DMS53 treated with DMSO at 0.1 percent for 48 hours (cell line): Measurements from ENCODE around the gene BDH1.
"Not testable (repeated sequence)": the region's sequence is repeated elsewhere in the genome, so short reads cannot be mapped to it uniquely, and the experiment has no call there.

Experiments used
- DNase-seq: peaks from one replicate; lab custom pipeline; 2025; ENCODE audit not compliant: unreplicated experiment; lab: John Stamatoyannopoulos, UW

Gene BDH1

GRCh38 chr3:197555281-197556261 lies at the start of gene BDH1:
Gene BDH1 (minus strand): TSS chr3:197555968. CDS start chr3:197546443, 9,525 bp downstream.
- peak; percentile 37 for DNase-seq

- no peak for DNase-seq
These were observed 47.7 kb upstream of the BDH1 start for GRCh38 chr3:197603317-197603933.

GRCh38 chr3:197602351-197602750 lies 46.6 kb upstream of the BDH1 start:
- DNase-seq: not testable (repeated sequence)

GRCh38 chr3:197601566-197601840 lies 45.7 kb upstream of the BDH1 start:
- DNase-seq: not testable (repeated sequence)

- DNase-seq: no peak
These were observed 45.2 kb upstream of the BDH1 start for GRCh38 chr3:197600796-197601565.

GRCh38 chr3:197599089-197599765 lies 43.5 kb upstream of the BDH1 start:
- no peak for DNase-seq

GRCh38 chr3:197598404-197598980 lies 42.7 kb upstream of the BDH1 start:
- no peak for DNase-seq

- no peak for DNase-seq
These were observed 41.6 kb upstream of the BDH1 start for GRCh38 chr3:197597335-197597734.

- DNase-seq: no peak
These were observed 39.9 kb upstream of the BDH1 start for GRCh38 chr3:197595470-197596185.

GRCh38 chr3:197593046-197593380 lies 37.2 kb upstream of the BDH1 start:
- DNase-seq: no peak

GRCh38 chr3:197592361-197593045 lies 36.7 kb upstream of the BDH1 start:
- DNase-seq: no peak

- no peak for DNase-seq
These were observed 36.0 kb upstream of the BDH1 start for GRCh38 chr3:197591816-197592215.

- DNase-seq: peak; percentile 74
These were observed 34.7 kb upstream of the BDH1 start for GRCh38 chr3:197590313-197590962.

GRCh38 chr3:197589545-197589944 lies 33.8 kb upstream of the BDH1 start:
- DNase-seq: no peak

GRCh38 chr3:197586768-197587167 lies 31.0 kb upstream of the BDH1 start:
- DNase-seq: not testable (repeated sequence)

GRCh38 chr3:197586181-197586580 lies 30.4 kb upstream of the BDH1 start:
- DNase-seq: no peak

GRCh38 chr3:197584733-197585132 lies 29.0 kb upstream of the BDH1 start:
- DNase-seq: no peak

GRCh38 chr3:197583371-197583770 lies 27.6 kb upstream of the BDH1 start:
- DNase-seq: no peak

- DNase-seq: no peak
These were observed 24.5 kb upstream of the BDH1 start for GRCh38 chr3:197580253-197580691.
